Panc1 (cell line): Measurements from ENCODE around the gene IFT22. TPM values are rescaled to one million over a fixed set of nuclear protein-coding genes. Genes with fewer than 3 reads are reported as not detected.
"Not testable (repeated sequence)": the region's sequence is repeated elsewhere in the genome, so short reads cannot be mapped to it uniquely, and the experiment has no call there.

Experiments
- ATAC-seq: fragments of 200-7000 bp; cut with Tn5 transposase; 2 replicates; pipeline ENCODE4 v1.9.1; 2020; ENCODE audit warnings: mild to moderate bottlenecking, moderate library complexity
- BruUV-seq: library from RNA; stranded (reverse); fragments of 400-500 nt; replicated peaks from 2 replicates; lab custom pipeline; 2021; lab: Mats Ljungman, UMichigan
- CTCF ChIA-PET: fragments of 300-600 bp; sonication (Branson Sonifier 250); formaldehyde crosslinking; loops from one replicate; lab custom pipeline; 2022; ENCODE audit warnings: antibody characterized with exemption; lab: Charles Lee
- POLR2A ChIA-PET: fragments of 300-600 bp; sonication (Branson Sonifier 250); formaldehyde crosslinking; loops from one replicate; lab custom pipeline; 2022; ENCODE audit warnings: antibody characterized with exemption; lab: Charles Lee
- DNase-seq: peaks from one replicate; pipeline ENCODE4 v3.0.0-alpha.2; 2010; ENCODE audit warnings: low read depth, low spot score
- H3K27ac ChIP-seq: 2 replicates; pipeline ENCODE4 v1.5.1; 2011; ENCODE audit warnings: mild to moderate bottlenecking, low read length, inconsistent platforms
- H3K27me3 ChIP-seq: fragments of 200-500 bp; sonication (Bioruptor generic); 2 replicates; pipeline ENCODE4 v1.6.0; 2014; ENCODE audit warnings: low read length, inconsistent platforms; ENCODE audit not compliant: control insufficient read depth, insufficient read depth
- H3K36me3 ChIP-seq: fragments of 200-500 bp; sonication (Bioruptor generic); 2 replicates; pipeline ENCODE4 v1.5.1; 2014; ENCODE audit warnings: inconsistent platforms, mild to moderate bottlenecking, low read length, moderate library complexity; ENCODE audit not compliant: control insufficient read depth, insufficient read depth
- H3K4me1 ChIP-seq: 2 replicates; pipeline ENCODE4 v1.5.1; 2011; ENCODE audit warnings: inconsistent platforms, mild to moderate bottlenecking, low read length, moderate library complexity; ENCODE audit not compliant: control insufficient read depth, insufficient read depth
- H3K4me3 ChIP-seq, 2 experiments: 2 replicates each; pipeline ENCODE4 v1.5.1; 2011 to 2012; ENCODE audit warnings: low read depth in 2 of 2, low read length in 2 of 2, mild to moderate bottlenecking in 2 of 2, inconsistent platforms in 1 of 2, moderate library complexity in 1 of 2
- H3K9me3 ChIP-seq: fragments of 200-500 bp; sonication (Bioruptor generic); 2 replicates; pipeline ENCODE4 v1.5.1; 2014; ENCODE audit warnings: low read depth, mild to moderate bottlenecking, inconsistent platforms, low read length, moderate library complexity; ENCODE audit not compliant: control insufficient read depth, insufficient read depth
- POLR2AphosphoS5 ChIP-seq: IDR thresholded peaks from 2 replicates; pipeline ENCODE4 v1.6.1; 2012; ENCODE audit warnings: mild to moderate bottlenecking, low read depth, low read length, moderate library complexity
- SIN3A ChIP-seq: IDR thresholded peaks from 2 replicates; pipeline ENCODE4 v1.6.1; 2012; ENCODE audit warnings: low read depth, mild to moderate bottlenecking, low read length, moderate library complexity, borderline replicate concordance; ENCODE audit not compliant: insufficient read depth
- TCF7L2 ChIP-seq: IDR thresholded peaks from 2 replicates; pipeline ENCODE4 v1.6.1; 2011; ENCODE audit warnings: mild to moderate bottlenecking, low read depth, low read length, inconsistent platforms
- in situ Hi-C: cut with HindIII; loops from 2 replicates; pipeline ENCODE4 v1.10.0; 2016; ENCODE audit warnings: low sequenced_read_pairs, low pct_unique_long_range_greater_than_20kb
- intact Hi-C: fragments of 100-400 bp; cut with micrococcal nuclease; formaldehyde crosslinking; loops from one replicate; pipeline ENCODE4 v1.10.0; 2022; ENCODE audit not compliant: unreplicated experiment
- total RNA-seq: library from RNA; stranded (reverse); gene quantifications from one replicate; pipeline ENCODE4 v1.2.1, GENCODE V29; 2021; ENCODE audit not compliant: unreplicated experiment
- TF ChIP-seq, protein P1 (sequence below), 2 experiments: IDR thresholded peaks; 2 replicates each; pipeline ENCODE4 v1.6.1; 2011 to 2012; ENCODE audit warnings: low read depth in 2 of 2, control low read depth in 1 of 2, low read length in 1 of 2, mild to moderate bottlenecking in 1 of 2, moderate library complexity in 1 of 2; ENCODE audit not compliant: insufficient read depth in 1 of 2
- TF ChIP-seq, protein P2 (sequence below): fragments of 450-650 bp; IDR thresholded peaks from 2 replicates; pipeline ENCODE4 v1.5.1; 2017; ENCODE audit warnings: mild to moderate bottlenecking

The IFT22 gene
- total RNA-seq, 1 experiment from 2014 or later: 42.4 TPM

DNA sequence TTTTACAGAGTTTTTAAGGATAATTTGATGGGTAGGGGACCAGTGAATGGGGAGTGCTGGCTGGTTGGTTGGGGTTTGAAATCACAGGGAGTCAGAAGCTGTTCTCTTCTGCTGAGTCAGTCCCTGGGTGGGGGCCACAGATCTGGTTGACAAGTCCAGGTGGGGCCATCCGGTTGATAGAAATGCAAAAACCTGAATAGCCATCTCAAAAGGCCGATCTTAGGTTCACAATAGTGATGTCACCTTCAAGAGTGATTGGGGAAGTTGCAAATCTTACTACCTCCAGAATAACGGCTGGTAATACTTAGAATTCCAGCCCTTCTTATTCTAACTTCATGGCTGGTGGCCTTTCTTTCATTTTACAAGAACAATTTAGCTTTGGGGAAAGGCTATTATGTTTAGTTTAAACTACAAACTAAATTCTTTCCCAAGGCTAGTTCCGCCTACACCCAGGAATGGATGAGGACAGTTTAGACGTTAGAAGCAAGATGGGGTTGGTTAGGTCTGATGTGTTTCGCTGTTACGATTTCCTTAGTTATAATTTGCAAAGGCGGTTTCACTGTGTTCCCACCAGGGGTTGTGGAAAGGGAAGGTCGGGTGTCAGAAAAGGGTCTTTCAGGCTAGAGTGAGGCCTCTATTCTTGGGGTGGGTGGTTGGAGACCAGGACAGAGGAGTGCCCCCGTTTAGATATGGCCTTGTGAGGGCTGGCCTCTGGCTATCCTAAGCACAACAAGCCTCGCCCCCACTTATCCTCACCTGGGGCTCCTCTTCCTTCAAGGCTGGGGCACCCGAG lies 27.4 kb downstream of the IFT22 start:
- Histone ChIP-seq H3K27me3 (no peaks in the 10 kb centered on the region; the same call in 1 of the 2 replicates), H3K4me1 (no peaks in the 10 kb centered on the region; the same call in 1 of the 2 replicates), H3K9me3 (no peaks in the 10 kb centered on the region), H3K36me3 (no peaks in the 10 kb centered on the region), H3K4me3 (no peak overlapping the region), H3K27ac (no peak overlapping the region)
- TF ChIP-seq, protein P1, sequence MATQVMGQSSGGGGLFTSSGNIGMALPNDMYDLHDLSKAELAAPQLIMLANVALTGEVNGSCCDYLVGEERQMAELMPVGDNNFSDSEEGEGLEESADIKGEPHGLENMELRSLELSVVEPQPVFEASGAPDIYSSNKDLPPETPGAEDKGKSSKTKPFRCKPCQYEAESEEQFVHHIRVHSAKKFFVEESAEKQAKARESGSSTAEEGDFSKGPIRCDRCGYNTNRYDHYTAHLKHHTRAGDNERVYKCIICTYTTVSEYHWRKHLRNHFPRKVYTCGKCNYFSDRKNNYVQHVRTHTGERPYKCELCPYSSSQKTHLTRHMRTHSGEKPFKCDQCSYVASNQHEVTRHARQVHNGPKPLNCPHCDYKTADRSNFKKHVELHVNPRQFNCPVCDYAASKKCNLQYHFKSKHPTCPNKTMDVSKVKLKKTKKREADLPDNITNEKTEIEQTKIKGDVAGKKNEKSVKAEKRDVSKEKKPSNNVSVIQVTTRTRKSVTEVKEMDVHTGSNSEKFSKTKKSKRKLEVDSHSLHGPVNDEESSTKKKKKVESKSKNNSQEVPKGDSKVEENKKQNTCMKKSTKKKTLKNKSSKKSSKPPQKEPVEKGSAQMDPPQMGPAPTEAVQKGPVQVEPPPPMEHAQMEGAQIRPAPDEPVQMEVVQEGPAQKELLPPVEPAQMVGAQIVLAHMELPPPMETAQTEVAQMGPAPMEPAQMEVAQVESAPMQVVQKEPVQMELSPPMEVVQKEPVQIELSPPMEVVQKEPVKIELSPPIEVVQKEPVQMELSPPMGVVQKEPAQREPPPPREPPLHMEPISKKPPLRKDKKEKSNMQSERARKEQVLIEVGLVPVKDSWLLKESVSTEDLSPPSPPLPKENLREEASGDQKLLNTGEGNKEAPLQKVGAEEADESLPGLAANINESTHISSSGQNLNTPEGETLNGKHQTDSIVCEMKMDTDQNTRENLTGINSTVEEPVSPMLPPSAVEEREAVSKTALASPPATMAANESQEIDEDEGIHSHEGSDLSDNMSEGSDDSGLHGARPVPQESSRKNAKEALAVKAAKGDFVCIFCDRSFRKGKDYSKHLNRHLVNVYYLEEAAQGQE (IDR thresholded peaks at IDR 0.05; ENCODE audit: insufficient read depth in 1 of 2, low read depth in 2 of 2, low read length in 1 of 2): no peak
- TF ChIP-seq SIN3A (no peak), POLR2AphosphoS5 (no peak), TCF7L2 (no peak)
- TF ChIP-seq, protein P2, sequence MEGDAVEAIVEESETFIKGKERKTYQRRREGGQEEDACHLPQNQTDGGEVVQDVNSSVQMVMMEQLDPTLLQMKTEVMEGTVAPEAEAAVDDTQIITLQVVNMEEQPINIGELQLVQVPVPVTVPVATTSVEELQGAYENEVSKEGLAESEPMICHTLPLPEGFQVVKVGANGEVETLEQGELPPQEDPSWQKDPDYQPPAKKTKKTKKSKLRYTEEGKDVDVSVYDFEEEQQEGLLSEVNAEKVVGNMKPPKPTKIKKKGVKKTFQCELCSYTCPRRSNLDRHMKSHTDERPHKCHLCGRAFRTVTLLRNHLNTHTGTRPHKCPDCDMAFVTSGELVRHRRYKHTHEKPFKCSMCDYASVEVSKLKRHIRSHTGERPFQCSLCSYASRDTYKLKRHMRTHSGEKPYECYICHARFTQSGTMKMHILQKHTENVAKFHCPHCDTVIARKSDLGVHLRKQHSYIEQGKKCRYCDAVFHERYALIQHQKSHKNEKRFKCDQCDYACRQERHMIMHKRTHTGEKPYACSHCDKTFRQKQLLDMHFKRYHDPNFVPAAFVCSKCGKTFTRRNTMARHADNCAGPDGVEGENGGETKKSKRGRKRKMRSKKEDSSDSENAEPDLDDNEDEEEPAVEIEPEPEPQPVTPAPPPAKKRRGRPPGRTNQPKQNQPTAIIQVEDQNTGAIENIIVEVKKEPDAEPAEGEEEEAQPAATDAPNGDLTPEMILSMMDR: no peak
- ChIA-PET CTCF (interaction anchor here (0.6 to 1.4 kb wide), 2 partner anchors 11 to 150 kb away, joined by 5 to 6 read pairs; no protein-coding TSS in a partner anchor), POLR2A (no interaction called here)
- no TSS peak for BruUV-seq
- intact Hi-C loops: no loop called here
- in situ Hi-C loops: no loop called here
- no peak for ATAC-seq
- no peak for DNase-seq

DNA sequence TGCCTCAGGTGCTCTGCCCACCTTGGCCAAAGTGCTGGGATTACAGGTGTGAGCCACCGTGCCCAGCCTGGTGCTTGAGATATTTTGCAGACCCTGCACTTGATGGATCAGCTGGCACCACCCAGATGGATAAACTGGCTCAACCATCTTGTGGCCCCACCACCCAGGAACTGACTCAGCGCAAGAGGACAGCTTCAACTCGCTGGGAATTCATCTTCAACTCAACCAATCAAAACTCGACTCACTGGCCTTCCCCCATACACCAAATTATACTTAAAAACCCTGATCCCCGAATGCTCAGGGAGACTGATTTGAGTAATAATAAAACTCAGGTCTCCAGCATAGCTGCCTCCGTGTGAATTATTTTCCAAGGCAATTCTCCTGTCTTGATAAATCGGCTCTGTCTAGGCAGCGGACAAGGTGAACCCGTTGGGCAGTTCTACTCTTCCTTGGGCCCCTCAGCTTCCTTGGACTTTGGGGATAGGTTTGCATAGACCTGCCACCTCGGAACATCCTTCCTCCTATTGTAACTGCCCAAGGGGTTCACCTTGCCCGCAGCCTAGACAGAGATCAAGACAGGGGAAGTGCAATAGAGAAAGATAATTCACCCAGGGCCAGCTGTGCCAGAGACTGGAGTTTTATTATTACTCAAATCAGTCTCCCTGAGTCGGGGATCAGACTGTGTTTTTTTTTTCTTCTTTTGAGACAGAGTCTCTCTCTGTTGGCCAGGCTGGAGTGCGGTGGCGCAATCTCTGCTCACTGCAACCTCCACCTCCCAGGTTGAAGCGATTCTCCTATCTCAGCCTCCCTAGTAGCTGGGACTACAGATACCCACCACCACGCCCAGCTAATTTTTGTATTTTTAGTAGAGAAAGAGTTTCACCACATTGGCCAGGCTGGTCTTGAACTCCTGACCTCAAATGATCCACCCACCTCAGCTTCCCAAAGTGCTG lies 28.3 kb downstream of the IFT22 start:
- H3K4me1 ChIP-seq, H3K27me3 ChIP-seq, ATAC-seq, H3K4me3 ChIP-seq, in situ Hi-C loops, POLR2A ChIA-PET, H3K27ac ChIP-seq, H3K36me3 ChIP-seq, DNase-seq, H3K9me3 ChIP-seq, intact Hi-C loops, BruUV-seq: not testable (repeated sequence)
- CTCF ChIA-PET: interaction anchor here (0.6 to 1.4 kb wide), 3 partner anchors 10 to 149 kb away, joined by 3 to 6 read pairs (median 5); no protein-coding TSS in a partner anchor

DNA sequence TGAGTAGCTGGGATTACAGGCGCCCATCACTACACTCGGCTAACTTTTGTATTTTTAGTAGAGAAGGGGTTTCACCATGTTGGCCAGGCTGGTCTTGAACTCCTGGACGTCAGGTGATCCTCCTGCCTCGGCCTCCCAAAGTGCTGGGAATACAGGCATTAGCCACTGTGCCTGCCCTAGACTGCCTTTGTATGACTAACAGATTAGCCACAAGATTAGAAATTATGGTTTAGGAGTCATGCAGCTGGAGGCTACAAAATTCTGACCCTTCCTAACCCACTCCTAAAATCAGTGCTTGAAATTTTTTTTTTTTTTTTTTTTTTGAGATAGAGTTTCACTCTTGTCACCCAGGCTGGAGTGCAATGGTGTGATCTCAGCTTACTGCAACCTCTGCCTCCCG lies 29.0 kb downstream of the IFT22 start:
- H3K27me3 ChIP-seq, ATAC-seq, intact Hi-C loops, BruUV-seq, H3K4me1 ChIP-seq, H3K36me3 ChIP-seq, in situ Hi-C loops, H3K4me3 ChIP-seq, H3K9me3 ChIP-seq, H3K27ac ChIP-seq, DNase-seq: not testable (repeated sequence)
- POLR2A ChIA-PET: interaction anchor here (0.6 kb wide), 1 partner anchor 868 kb away, joined by 3 read pairs; no protein-coding TSS in a partner anchor
- CTCF ChIA-PET: interaction anchor here (0.6 kb wide), 1 partner anchor 53 kb away, joined by 3 read pairs; no protein-coding TSS in a partner anchor
